Activated CD8-positive, alpha-beta memory T cell treated with anti-CD3 and anti-CD28 coated beads, Interleukin-2, amount 50 U/mL, for 4 hours (primary cell): ENCODE results near the gene NEK10.

Source experiments
- DNase-seq: peaks from one replicate; pipeline ENCODE4 v3.0.0-alpha.2; 2020

NEK10 gene

GRCh38 chr3:27220166-27220565 is 149.0 kb downstream of the NEK10 start:
- DNase-seq, result no peak

GRCh38 chr3:27219127-27219845 is 149.9 kb downstream of the NEK10 start:
- no peak for DNase-seq

- DNase-seq, result no peak
Observed at GRCh38 chr3:27216955-27217552, 152.1 kb downstream of the NEK10 start.

- no peak for DNase-seq
Observed at GRCh38 chr3:27216295-27216855, 152.8 kb downstream of the NEK10 start.

GRCh38 chr3:27213450-27213849 is 155.7 kb downstream of the NEK10 start:
- no peak for DNase-seq

- DNase-seq, result no peak
Observed at GRCh38 chr3:27209617-27210264, 159.4 kb downstream of the NEK10 start.

GRCh38 chr3:27208961-27209616 is 160.1 kb downstream of the NEK10 start:
- no peak for DNase-seq

GRCh38 chr3:27202959-27203358 is 166.2 kb downstream of the NEK10 start:
- DNase-seq, result no peak

- DNase-seq, result no peak
Observed at GRCh38 chr3:27201492-27201891, 167.7 kb downstream of the NEK10 start.

GRCh38 chr3:27200721-27201489 is 168.3 kb downstream of the NEK10 start:
- no peak for DNase-seq

- DNase-seq, result no peak
Observed at GRCh38 chr3:27194861-27195483, 174.2 kb downstream of the NEK10 start.

- DNase-seq, result no peak
Observed at GRCh38 chr3:27193056-27193455, 176.1 kb downstream of the NEK10 start.

GRCh38 chr3:27186013-27186412 is 183.2 kb downstream of the NEK10 start:
- DNase-seq, result no peak

- no peak for DNase-seq
Observed at GRCh38 chr3:27185231-27185989, 183.8 kb downstream of the NEK10 start.

GRCh38 chr3:27184261-27184660 is 184.9 kb downstream of the NEK10 start:
- no peak for DNase-seq

GRCh38 chr3:27176256-27176655 is 192.9 kb downstream of the NEK10 start:
- no peak for DNase-seq

- no peak for DNase-seq
Observed at GRCh38 chr3:27174530-27174929, 194.7 kb downstream of the NEK10 start.

- DNase-seq, result no peak
Observed at GRCh38 chr3:27171113-27171512, 198.1 kb downstream of the NEK10 start.

GRCh38 chr3:27166888-27167287 is 202.3 kb downstream of the NEK10 start:
- no peak for DNase-seq

- DNase-seq, result no peak
Observed at GRCh38 chr3:27165321-27165721, 203.9 kb downstream of the NEK10 start.

- DNase-seq, result no peak
Observed at GRCh38 chr3:27160779-27161287, 208.3 kb downstream of the NEK10 start.
